ENCODE data around the gene MINAR1.
A peak's percentile ranks its signal among the peaks of the same experiment; 100 is the strongest.

The MINAR1 gene

GRCh38 chr15:79437275-79438000, 5.3 kb downstream of the MINAR1 start (continued):
- TF ChIP-seq ZNF398 (tag by site-specific recombination; IDR thresholded peaks at IDR 0.05) (no peak), ZNF211 (tag by site-specific recombination; IDR thresholded peaks at IDR 0.05; ENCODE audit: low read depth) (no peak), PRDM1 (tag by site-specific recombination; IDR thresholded peaks at IDR 0.05) (no peak), ZSCAN23 (tag by site-specific recombination; IDR thresholded peaks at IDR 0.05) (no peak), ZNF280C (tag by site-specific recombination; IDR thresholded peaks at IDR 0.05) (no peak), ZNF354C (tag by site-specific recombination; IDR thresholded peaks at IDR 0.05; ENCODE audit: borderline replicate concordance, low read depth) (no peak), ZNF239 (tag by site-specific recombination; IDR thresholded peaks at IDR 0.05) (0 out of 2 replicates have a peak, but pooled peaks have one; percentile 16), ZNF133 (tag by site-specific recombination; IDR thresholded peaks at IDR 0.05) (peak; percentile 65), ZNF707 (tag by site-specific recombination; IDR thresholded peaks at IDR 0.05) (no peak), ZSCAN5A (tag by site-specific recombination; IDR thresholded peaks at IDR 0.05) (no peak), ATF2 (tag by site-specific recombination; IDR thresholded peaks at IDR 0.05; ENCODE audit: low read depth) (no peak), ZNF404 (tag by site-specific recombination; IDR thresholded peaks at IDR 0.05) (no peak), GLIS2 (tag by site-specific recombination; IDR thresholded peaks at IDR 0.05) (no peak)

- ChIA-PET CTCF (no interaction called here), POLR2A (no interaction called here)
- H3K36me3 ChIP-seq (ENCODE audit: control insufficient read depth in 2 of 2, insufficient read depth in 1 of 2, low read length in 2 of 2), result no peaks in the 10 kb centered on the region
- H3K27ac ChIP-seq (ENCODE audit: extremely low read depth, low read depth, low read length), result no peak overlapping the region
- no peaks in the 10 kb centered on the region for H3K9me3 ChIP-seq (ENCODE audit: control insufficient read depth, insufficient read depth, low read depth, low read length)
- H3K4me1 ChIP-seq (ENCODE audit: control insufficient read depth, insufficient read depth, low read length), result no peaks in the 10 kb centered on the region
- no peak overlapping the region for H3K4me3 ChIP-seq (ENCODE audit: low read depth, low read length)
- TF ChIP-seq KLF1 (tag by site-specific recombination; IDR thresholded peaks at IDR 0.05), result peak; percentile 93
- TF ChIP-seq EGR2 (tag by site-specific recombination; IDR thresholded peaks at IDR 0.05; ENCODE audit: low read depth), result peak; percentile 94
- no peak for TF ChIP-seq CTCF (tag by site-specific recombination; IDR thresholded peaks at IDR 0.05)
- TF ChIP-seq ZFHX2 (tag by site-specific recombination; conservative IDR thresholded peaks at IDR 0.05), result peak; percentile 97
Measured at GRCh38 chr15:79439236-79439635, 7.1 kb downstream of the MINAR1 start.

Data from HEK293 (cell line).